DND-41 (cell line): ENCODE measurements around the gene RAI1.

ENCODE experiments used
- CTCF ChIP-seq: IDR thresholded peaks from 2 replicates; pipeline ENCODE4 v1.5.1; 2012; ENCODE audit warnings: borderline replicate concordance, low read length, moderate library complexity, mild to moderate bottlenecking; ENCODE audit not compliant: poor library complexity, severe bottlenecking; ENCODE audit errors: extremely low read depth
- EZH2 ChIP-seq: IDR thresholded peaks from 3 replicates; pipeline ENCODE4 v1.6.1; 2012; ENCODE audit warnings: borderline replicate concordance, low read depth, mild to moderate bottlenecking, moderate library complexity, low read length, inconsistent platforms; ENCODE audit not compliant: severe bottlenecking

GRCh38 chr17:17704931-17705330 is 23.7 kb downstream of the RAI1 start:
- no peak for TF ChIP-seq EZH2
- no peak for TF ChIP-seq CTCF
